HepG2 (cell line): Measurements from ENCODE around the gene ONECUT1. TPM values are rescaled to one million over a fixed set of nuclear protein-coding genes. Genes with fewer than 3 reads are reported as not detected.

ENCODE experiments used
- EP300 ChIP-seq, 3 experiments: sonication (generic) in 1 of 3; formaldehyde crosslinking in 1 of 3; IDR thresholded peaks; 2 replicates each; pipeline versions ENCODE4 v1.5.1 to v1.6.1; 2011 to 2020; ENCODE audit warnings: low read depth in 2 of 3, low read length in 2 of 3, borderline replicate concordance in 1 of 3, improper control_type of control experiment in 1 of 3, mild to moderate bottlenecking in 1 of 3, missing genetic modification reagents in 1 of 3, moderate library complexity in 1 of 3
- RELA ChIP-seq: sonication (generic); formaldehyde crosslinking; IDR thresholded peaks from 2 replicates; pipeline ENCODE4 v1.4.0; 2020; ENCODE audit warnings: missing genetic modification reagents
- TBL1XR1 ChIP-seq: fragments of 150-350 bp; IDR thresholded peaks from 2 replicates; pipeline ENCODE4 v1.6.1; 2014; ENCODE audit warnings: borderline replicate concordance, low read length; ENCODE audit not compliant: partially characterized antibody
- TOE1 ChIP-seq: sonication (generic); formaldehyde crosslinking; IDR thresholded peaks from 2 replicates; pipeline ENCODE4 v1.4.0; 2020; ENCODE audit warnings: mild to moderate bottlenecking, missing genetic modification reagents
- ZNF256 ChIP-seq: sonication (generic); formaldehyde crosslinking; conservative IDR thresholded peaks from 2 replicates; pipeline ENCODE4 v1.4.0; 2020; ENCODE audit warnings: missing genetic modification reagents
- polyA plus RNA-seq, 8 experiments: library from polyadenylated mRNA; depleted of rRNA in 3 of 8; stranded (reverse) in 7 of 8; unstranded in 1 of 8; fragments of >200 nt; fragmentation: Illumina TruSeq in 4 of 8; extraction: Trizol in 4 of 8; gene quantifications; 2 replicates each; pipeline versions ENCODE4 v1.2.1 to v1.2.3, GENCODE V29; 2011 to 2016; ENCODE audit warnings: low read depth in 4 of 8, missing spikeins in 1 of 8, mixed read lengths in 1 of 8; ENCODE audit not compliant: insufficient read depth in 1 of 8
- total RNA-seq, 5 experiments: library from RNA; depleted of rRNA; stranded (reverse); fragments of >200 nt; fragmentation: Illumina TruSeq; extraction: Trizol; gene quantifications; 2 replicates each; pipeline ENCODE4 v1.2.3, GENCODE V29; 2016; ENCODE audit warnings: low read depth in 1 of 5

Gene ONECUT1
- total and polyA plus RNA-seq, 2 of the 13 experiments (the other 11 are each of a cell fraction or from before 2014, with no cell fraction given): 3.5 to 9.1 TPM

DNA sequence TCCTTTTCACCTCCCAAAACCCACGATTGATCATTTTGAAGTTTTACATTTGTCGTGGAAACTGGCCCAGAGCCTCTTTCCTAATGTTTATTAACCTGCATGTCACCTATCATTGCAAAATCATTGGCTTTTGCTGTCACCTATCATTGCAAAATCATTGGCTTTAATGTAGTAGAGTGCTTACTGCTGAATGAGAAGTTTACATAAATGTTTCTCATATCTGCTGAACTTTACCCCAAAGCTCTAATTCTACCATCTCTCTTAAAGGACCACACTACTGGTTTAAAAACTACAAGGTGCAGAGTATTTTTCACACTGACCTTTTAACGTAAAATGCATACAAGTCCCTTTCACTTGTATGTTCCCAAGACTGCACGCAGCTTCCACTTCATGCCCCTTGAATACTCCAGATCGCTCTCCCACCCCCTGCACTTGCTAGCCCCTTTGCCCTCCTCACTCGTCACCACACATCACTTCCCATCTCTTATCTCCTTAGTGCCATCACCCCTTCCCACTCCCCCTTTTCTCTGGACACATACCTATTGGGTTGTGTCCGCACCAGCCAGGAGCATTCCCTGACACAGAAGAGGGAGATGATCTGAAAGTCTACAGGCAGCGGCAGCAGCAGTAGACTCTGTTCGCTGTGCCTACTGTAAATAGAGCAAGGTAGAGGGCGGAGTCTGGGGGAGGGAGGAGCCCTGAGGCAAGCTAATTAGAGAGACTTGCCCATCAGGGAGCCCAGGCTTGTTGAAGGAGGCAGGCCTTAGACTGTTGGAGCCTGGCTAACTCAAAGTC lies 80.8 kb downstream of the ONECUT1 start (continued):
- TF ChIP-seq ZNF256 (CRISPR knock-in tag) (no peak), TOE1 (CRISPR knock-in tag) (no peak), RELA (no peak), EP300 (IDR thresholded peaks at IDR 0.05; ENCODE audit: low read depth in 2 of 2, low read length in 2 of 2) (peak in 1 of 2 experiments; percentile 36; a peak in 1 of 4 replicates), EP300 (CRISPR knock-in tag; IDR thresholded peaks at IDR 0.05; ENCODE audit: borderline replicate concordance) (no peak), TBL1XR1 (no peak)
- TF ChIP-seq, all 625 proteins: peak for 54

Other genes starting within 250 kb of the ONECUT1 start
- 123 and 213 TPM in 2 replicates for gene ARPP19, start 221.3 kb downstream of the ONECUT1 start, total RNA-seq (2016; rRNA removed; fragmentation: Illumina TruSeq; extraction: Trizol)
- gene ARPP19, start 221.3 kb downstream of the ONECUT1 start, polyA plus RNA-seq (2011; rRNA removed): 52.9 and 70.8 TPM in 2 replicates
- gene ATOSA, start 110.9 kb downstream of the ONECUT1 start, total RNA-seq (2016; rRNA removed; fragmentation: Illumina TruSeq; extraction: Trizol): 5.5 and 6.6 TPM in 2 replicates
- 15.2 and 16.3 TPM in 2 replicates for gene ATOSA, start 110.9 kb downstream of the ONECUT1 start, polyA plus RNA-seq (2011; rRNA removed)